Left cardiac atrium (tissue), 4 donors: Measurements from ENCODE around the gene WDR26. TPM values are rescaled to one million over a fixed set of nuclear protein-coding genes. Genes with fewer than 3 reads are reported as not detected.
A peak's percentile ranks its signal among the peaks of the same experiment; 100 is the strongest.

Experiments
- ATAC-seq, 2 donors: fragments of 200-7000 bp; cut with Tn5 transposase; one replicate each; pipeline ENCODE4 v1.9.1; 2020; ENCODE audit warnings: mild to moderate bottlenecking in 2 of 2, moderate library complexity in 2 of 2
- DNase-seq: peaks from one replicate; pipeline ENCODE4 v3.0.0-alpha.2; 2020
- intact Hi-C, 2 donors: fragments of 100-400 bp; cut with DNase I; formaldehyde crosslinking; loops; one replicate each; pipeline versions ENCODE4 v1.14.1 to v1.15.1; 2022 to 2023
- total RNA-seq, 2 donors: library from RNA; stranded (reverse); fragmentation: NEBNext Ultra II Directional; extraction: Animal tissue kit (Norgen Biotek cat#: 25700); gene quantifications; one replicate each; pipeline ENCODE4 v1.2.1, GENCODE V29; 2021
- donor health status: DM: no; HTN: yes; CAD: no.
- donor health status: DM: no; HTN: yes; CAD: no; lungs with severe emphysema.
- donor health status: DM: yes; HTN: yes; CAD: no.
- donor health status: Dilated cardiomyopathy.

The WDR26 gene
- total RNA-seq, 2 donors from 2014 or later, result 54.3 to 67.4 TPM

DNA sequence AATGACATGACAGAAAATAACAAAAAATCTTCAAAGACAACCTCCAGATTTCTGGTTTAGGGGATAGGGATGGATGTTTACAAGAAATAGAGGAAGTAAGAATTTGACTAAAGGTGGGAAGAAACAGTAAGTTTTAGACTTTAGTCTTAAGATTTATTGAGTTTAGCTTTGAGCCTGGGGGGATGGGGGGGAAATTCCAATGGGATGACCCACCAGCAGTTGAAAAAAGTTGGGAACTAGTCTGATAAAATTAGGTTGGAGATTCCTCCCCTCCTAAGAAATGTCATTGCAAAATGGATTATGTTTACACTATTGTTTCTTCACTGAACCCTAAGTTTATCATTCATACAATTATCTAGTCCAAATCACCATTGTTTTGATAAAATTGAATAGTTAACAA is 28.4 kb downstream of the WDR26 start:
- intact Hi-C loops, result no loop called here
- ATAC-seq, result no peak

DNA sequence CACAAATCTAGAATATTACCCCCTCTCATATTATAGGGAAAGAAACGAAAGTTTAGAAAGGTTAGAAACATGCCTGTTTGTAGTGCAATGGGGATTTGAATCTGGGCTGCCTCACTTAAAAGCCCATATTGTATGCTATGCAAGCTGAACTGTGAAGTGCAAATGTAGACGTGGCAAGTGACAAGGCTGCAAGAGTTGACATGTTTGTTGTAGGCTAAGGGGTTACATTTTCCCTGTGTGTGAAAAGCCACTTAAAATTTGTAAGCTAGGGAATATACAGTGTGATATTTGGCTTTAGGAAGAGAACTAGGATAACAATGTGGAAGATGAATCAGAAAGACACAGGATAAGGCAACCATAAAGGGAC is 29.0 kb downstream of the WDR26 start:
- ATAC-seq (no peak), DNase-seq (no peak)
- intact Hi-C loops, result no loop called here

More for the DNA sequence above, 28.4 kb downstream of the WDR26 start:
- DNase-seq, result no peak

DNA sequence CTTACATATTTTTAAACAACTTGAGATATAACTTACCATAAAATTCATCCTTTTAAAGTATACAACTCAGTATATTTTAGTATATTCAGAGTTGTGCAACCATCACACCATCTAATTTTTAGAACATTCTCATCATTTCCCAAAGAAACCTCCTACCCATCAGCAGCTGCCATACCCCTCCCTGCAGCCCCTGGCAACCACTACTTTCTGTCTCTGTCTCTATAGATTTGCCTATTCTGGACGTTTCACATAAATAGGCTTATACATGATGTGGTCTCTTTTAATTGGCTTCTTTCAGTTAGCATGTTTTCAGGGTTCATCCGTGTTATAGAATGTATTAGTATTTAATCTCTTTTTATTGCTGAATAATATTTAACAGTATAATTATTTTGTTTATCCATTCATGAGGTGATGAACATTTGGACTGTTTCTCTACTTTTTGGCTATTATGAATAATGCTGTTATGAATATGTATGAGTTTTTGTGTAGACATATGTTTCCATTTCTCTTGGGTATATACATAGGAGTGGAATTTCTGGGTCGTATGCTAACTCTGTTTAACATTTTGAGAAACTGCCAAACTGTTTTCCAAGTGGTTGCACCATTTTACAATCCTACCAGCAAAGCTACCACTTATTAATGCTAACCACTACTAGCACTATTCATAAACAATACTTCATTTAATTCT is 29.5 kb downstream of the WDR26 start:
- intact Hi-C loops, result no loop called here
- DNase-seq (no peak), ATAC-seq (no peak)

DNA sequence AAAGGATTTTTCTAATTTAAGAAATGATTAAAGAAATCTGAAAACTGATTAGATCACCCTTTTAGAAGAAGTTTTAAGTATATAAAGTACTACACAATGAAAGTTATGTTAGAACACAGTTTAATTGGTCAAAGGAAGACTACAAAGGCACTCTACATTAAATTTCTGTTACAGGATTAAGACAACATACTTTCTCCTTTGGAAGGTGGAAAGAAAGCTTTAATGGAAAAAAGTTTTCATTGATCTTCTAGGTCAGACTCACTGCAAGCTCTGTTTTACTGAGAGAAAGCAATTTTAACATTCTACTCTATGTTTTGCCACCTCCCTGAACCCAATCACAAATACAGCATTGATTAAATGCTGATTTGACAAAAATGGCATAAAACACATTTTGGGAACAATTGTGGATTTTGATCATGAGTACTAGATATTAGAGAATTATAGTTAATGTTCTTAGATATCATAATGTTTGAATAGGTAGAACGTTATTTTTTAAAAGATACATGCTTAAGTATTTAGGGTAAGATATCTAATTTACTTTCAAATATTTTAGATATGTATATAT is 32.0 kb downstream of the WDR26 start:
- DNase-seq (no peak), ATAC-seq (no peak)
- intact Hi-C loops, result no loop called here

DNA sequence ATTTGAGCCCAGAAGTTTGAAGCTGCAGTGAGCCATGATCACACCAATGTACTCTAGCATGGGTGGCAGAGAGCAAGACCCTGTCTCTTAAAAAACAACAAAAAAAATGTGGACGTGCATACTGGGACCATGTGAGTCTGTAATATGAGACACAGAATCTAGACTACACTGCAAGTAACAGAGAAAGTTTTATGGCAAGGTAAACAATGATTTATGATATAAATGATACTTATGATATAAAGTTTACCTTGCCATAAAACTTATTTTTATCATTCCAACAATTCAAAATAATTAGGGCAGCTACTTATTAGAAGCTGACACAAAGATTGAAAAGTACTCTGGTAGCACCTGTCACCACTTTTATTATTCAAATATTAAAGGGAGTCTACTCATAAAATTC is 34.7 kb downstream of the WDR26 start:
- no peak for DNase-seq
- ATAC-seq, result no peak
- intact Hi-C loops, result no loop called here

DNA sequence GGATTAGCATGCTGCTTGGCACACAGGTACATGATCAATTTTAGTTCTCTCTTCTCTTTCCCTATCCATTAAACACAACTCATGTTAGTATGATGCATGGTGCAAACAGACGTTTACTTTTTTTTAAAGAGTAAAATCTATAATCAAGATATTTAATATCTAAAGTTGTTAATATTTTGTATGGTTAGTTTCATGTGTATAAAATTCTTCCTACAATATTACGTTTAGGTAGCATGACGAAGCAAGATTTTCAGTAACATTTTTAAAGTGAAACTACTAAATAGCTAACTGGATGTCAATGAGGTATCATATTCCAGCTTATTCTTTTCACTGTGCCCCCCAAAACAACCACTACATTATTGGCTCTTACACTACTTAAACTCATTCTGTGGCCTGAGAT is 41.3 kb downstream of the WDR26 start:
- no peak for ATAC-seq
- no peak for DNase-seq
- intact Hi-C loops, result no loop called here

DNA sequence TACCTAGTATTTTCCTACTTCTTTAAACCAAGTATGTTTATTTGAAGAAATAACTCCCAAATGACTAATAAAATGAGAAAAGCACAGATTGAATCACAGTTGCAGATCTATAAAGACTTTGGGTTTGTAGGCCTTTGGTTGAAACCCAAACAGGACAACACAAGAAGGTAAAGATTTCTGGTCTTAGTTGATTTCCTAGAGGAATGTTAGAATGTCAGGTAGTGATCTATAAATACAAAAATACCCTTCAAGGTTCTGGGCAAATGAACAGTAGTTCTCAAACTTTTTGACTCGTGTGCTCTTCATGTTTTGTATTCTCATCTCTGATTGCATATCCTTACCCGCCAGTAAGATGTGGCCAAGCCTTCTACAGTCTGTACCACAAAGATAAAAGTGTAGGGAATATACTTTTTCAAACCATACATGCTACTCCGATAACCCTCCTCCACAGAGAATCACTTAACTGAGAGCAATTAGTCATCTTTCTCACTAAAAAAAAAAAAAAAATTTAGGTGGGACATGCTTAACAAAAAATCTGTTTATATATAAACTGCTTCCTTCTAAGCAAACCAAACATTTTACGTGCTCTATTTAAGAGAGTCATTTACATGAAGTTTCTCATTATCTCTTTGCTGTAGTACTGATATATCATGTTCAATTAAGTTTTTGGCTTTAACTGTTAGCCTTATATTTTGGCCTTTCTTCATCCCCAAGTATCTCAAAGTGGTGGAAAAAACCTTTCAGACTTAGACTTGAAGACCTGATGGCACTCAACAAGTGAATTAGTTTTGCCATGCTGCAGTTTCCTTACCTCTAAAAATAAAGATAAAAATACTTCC is 42.0 kb downstream of the WDR26 start:
- no peak for ATAC-seq

DNA sequence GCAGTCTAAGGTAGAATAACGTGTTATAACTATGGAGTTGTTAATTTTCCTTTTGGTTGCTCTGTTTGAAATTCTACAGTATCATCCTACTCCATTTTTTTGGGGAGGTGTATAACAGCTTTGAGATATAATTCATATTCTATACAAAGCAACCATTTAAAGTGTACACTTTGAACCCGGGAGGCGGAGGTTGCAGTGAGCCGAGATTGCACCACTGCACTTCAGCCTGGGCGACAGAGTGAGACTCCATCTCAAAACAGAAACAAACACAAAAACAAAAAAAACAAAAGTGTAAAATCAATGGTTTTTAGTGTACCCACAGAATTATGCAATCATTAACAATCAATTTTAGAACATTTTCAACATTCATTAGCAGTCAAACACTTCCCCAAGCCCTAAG is 44.1 kb downstream of the WDR26 start:
- intact Hi-C loops, result no loop called here
- DNase-seq, result no peak
- no peak for ATAC-seq

More for the DNA sequence above, 42.0 kb downstream of the WDR26 start:
- intact Hi-C loops, result no loop called here
- no peak for DNase-seq

DNA sequence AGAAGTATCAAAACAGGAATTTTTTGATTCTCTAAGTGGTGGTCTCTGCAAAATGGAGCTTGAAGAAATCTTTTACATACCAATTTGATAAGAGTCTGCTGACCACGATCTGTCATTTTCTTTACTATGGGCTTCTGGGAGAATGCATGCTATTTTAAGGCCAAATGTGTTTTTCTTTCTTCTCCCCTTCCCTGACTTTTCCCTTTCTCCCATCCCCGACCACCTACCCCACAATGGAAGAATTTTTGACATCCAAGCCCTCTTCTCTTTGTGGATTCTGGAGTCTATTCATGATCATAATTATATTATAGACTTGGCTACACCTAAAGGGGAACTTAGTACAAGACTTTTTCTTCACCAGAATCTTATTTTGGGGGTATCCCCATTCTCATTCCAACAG is 46.7 kb downstream of the WDR26 start:
- DNase-seq, result no peak
- intact Hi-C loops, result no loop called here
- no peak for ATAC-seq

DNA sequence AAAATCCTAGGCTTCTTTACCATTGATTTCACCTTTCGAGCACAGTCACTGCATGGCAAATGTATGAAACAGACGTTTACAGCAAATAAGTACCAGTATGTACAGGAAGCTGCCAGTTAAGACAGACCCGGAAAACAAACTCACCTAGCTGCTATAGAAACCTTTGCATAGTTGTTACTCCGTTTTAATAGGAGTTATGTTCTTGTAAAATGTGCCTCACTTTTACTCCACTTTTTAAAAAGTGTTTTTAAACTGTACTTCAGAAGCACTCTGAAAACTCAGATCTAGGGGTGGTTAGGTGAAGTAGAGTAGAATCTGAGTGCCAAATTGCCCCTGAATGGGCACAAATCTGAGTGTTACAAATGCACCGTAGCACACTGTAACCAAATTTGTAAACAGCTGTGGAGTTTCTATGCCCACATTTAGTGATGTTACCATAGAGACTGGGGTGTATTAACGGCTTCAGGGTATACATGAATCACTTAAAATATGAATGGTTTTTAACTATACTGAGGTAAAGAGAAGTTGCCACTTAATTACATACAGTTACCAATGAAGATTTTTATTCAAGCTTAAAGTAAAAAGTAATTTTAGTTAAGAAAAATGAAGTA is 47.2 kb downstream of the WDR26 start:
- ATAC-seq, result no peak
- intact Hi-C loops, result no loop called here
- no peak for DNase-seq

DNA sequence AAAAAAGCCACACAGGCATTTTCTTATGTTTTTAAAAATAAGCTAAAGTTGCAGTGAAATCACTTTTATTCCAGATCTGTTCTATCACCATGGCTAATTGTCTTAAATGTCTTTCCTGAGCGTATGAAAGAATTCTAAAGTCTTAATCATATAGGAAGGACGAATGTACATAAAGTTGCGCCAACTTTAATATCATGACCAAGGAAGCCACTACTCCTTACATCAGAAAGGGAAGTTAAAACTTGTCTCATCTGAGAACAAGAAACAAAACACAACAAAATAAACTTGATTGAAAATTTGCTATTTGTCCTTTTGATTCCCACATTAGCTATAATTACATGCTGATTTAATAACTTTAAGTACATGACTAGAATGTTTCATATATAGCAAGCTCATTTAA is 51.4 kb downstream of the WDR26 start:
- no peak for ATAC-seq
- DNase-seq, result no peak
- intact Hi-C loops, result no loop called here

DNA sequence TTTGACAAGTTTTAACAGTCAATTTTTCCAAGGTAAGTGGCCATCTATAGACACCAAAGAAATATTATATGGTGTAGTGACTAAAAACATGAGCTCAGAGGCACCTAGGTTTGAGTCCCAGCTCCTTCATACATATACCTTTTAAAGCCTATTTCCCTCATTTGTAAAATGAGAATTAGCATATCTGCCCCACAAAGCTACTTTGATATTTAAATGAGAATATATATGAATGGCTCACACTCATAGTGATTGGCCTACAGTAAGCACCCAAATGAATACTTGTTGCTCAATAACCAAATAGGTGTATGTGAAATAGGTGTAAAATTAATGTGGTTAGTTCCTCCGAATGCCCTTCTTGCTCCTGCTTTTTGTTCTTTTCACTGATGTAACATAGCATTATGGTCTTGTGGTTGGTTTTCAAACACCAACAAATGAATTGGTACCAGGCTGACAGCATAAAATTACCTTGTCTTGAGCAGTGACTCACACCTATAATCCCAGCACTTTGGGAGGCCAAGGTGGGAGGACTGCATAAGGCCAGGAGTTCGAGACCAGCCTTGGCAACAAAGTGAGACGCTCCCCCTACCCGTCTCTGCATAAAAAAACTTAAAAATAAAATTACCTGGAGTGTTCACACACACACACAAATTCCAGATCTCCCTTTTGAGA is 52.6 kb downstream of the WDR26 start:
- no peak for ATAC-seq
- intact Hi-C loops, result no loop called here
- DNase-seq, result no peak

DNA sequence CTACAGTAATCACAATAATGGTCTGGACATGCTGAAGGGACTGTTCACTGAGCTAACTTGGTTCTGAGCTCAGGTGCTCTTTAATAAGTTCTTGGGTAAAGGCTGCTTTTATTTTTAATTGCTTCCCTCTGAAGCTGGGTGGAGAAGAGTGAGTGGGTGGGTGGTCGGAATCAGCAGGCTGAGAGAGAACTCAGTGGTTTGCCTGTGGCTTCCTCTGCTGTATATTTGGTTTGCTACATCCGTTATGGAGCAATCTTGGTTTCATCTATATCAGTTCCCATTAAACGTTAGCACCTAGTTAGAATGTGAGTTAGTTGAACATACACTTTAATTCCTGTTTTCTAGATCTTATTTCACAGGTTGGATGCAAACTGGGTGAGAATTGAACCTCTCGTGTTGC is 54.6 kb downstream of the WDR26 start:
- intact Hi-C loops, result no loop called here
- peak; percentile 27 to 39 for ATAC-seq

DNA sequence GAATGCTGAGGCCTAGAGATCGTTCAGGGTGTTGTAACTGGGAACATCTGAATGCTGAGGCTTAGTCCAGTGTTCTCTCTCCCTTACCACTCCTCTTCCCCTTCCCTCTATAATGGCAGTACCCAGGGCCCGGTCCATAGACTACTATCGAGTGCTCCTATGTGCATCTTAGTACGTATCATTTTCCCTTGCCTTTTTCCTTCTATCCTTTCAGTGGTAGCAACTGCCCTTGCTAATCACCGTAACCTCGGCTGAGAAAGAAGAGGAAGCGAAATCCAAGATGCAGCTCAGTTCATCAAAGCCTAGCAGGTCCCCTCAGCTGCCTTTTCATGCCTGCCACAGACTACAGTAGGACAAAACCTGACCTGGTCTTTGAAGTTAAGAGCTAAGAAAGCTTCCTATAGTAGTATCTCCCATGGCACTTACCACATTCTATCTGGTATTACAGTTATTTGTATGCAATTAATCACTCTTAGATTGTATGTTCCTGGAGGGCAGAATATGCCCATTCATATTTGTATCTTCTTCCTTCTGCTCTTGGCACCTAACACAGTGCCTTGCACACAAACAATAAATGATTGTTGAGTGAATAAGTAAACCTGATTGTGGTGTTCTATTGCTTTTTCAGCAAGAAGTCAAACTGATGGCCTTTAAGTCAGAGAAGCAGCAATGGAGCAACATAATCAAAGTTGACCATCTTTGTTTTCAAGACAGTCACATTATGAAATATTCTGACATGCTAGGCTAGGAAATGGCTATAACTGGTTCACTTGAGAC is 55.6 kb downstream of the WDR26 start:
- DNase-seq (no peak), ATAC-seq (peak in 1 of 2 donors; percentile 17)
- intact Hi-C loops, result no loop called here

More for the DNA sequence above, 54.6 kb downstream of the WDR26 start:
- DNase-seq, result no peak

DNA sequence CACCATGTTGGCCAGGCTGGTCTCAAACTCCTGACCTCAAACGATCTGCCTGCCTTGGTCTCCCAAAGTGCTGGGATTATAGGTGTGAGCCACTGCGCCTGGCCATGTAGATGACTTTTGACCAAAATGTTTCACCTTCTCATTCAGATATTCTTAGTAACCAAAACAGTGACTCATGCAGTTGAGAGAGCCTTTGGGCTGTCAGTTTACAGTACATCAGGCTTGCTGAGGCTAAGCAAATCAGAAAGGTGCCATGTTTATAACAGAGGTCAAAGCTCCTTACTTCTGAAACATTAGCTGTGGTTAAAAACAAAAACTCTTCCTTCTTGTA is 57.0 kb downstream of the WDR26 start:
- intact Hi-C loops, result no loop called here
- DNase-seq, result no peak
- ATAC-seq, result peak; percentile 56 to 67

DNA sequence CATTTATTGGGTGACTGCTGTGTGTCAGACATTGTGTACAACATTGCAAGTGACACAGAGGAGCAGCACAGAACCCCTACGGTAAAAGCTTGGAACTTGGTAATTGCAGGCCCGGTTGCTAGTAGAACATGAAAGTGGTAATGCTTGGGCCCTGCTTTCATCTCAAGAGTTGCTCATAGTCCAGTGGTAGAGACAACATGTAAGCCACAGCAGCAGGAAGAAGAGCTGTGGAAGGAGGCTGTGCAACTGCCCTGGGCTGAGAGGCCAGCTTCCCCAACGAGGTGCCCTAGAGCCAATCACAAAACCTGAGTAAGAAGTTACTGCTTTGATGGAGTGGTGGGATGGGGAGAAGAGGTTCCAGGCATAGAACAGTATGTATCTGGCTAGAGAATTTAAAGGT is 59.5 kb downstream of the WDR26 start:
- ATAC-seq, result no peak
- no peak for DNase-seq
- intact Hi-C loops, result no loop called here

DNA sequence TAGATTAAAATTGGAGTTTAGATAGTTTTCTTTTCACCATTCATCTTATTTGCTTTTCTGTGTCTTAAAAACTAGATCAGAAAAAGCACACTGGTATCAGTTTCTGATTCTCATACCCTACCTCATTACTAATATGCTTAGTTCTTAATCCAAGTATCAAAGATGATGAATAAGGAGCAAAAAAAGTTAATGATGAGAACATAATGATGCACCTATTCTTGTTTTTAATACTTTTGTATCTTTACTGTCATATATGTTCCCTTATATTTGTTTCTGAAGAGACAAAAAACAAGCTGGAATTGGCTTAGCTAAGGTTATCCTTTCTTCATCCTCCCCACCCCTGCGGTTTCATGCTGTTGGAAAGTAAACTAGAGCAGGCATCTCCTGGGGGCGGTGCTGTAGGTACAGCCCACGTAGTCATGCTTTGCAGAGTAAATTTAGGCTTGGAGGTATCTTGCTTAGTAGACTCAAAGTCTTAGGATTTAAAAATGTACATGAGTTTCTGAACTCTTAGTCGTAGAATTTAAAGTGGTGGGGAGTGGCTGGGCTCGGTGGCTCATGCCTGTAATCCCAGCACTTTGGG is 61.5 kb downstream of the WDR26 start:
- intact Hi-C loops, result no loop called here
- DNase-seq, result no peak
- ATAC-seq, result no peak

DNA sequence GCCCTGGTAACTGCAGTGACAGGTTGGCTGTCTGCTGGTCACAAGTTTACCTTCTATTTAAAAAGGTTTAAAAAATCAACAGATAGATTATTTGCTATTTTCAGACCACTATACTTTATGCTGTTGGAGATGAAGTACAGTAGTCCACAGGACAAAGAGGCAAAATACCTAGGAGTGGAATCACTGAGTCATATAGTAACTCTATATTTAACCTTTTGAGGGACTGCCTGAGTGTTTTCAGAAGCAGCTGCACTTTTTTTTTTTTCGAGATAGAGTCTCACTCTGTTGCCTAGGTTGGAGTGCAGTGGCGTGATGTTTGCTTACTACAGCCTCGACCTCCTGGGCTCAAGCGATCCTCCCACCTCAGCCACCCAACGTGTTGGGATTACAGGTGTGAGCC is 66.2 kb downstream of the WDR26 start:
- no peak for DNase-seq
- intact Hi-C loops, result no loop called here
- no peak for ATAC-seq

DNA sequence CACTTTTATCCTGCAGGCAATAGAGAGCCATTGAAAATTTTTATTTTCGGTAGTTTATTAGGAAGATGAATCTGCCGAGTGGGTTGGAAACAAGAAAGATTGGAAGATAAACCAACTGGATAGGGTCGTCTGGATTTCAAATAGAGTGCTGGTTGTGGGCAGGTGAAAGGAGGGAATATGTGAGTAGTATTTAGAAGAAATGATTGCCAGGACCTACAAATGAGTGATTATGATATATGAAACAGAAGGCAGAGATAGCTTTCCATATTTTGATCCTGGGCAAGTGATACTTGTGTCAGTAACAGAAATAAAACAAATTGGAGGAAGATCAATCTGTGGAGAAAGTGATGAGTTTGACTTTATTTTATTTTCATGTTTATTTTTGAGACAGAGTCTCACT is 75.4 kb downstream of the WDR26 start:
- no peak for ATAC-seq
- DNase-seq, result no peak
- intact Hi-C loops, result no loop called here
